HepG2 (cell line): ENCODE measurements around the gene TBC1D20. TPM values are rescaled to one million over a fixed set of nuclear protein-coding genes. Genes with fewer than 3 reads are reported as not detected.

Experiments
- FOXK1 ChIP-seq: sonication (generic); formaldehyde crosslinking; IDR thresholded peaks from 2 replicates; pipeline ENCODE4 v1.4.0; 2020; ENCODE audit warnings: low read depth, missing genetic modification reagents, borderline replicate concordance
- FOXK2 ChIP-seq: fragments of 450-650 bp; IDR thresholded peaks from 2 replicates; pipeline ENCODE4 v1.6.1; 2016
- HCFC1 ChIP-seq: fragments of 150-350 bp; IDR thresholded peaks from 2 replicates; pipeline ENCODE4 v1.6.1; 2014; ENCODE audit warnings: low read depth, low read length
- HNF4G ChIP-seq, 2 experiments: sonication (generic) in 1 of 2; formaldehyde crosslinking in 1 of 2; IDR thresholded peaks; 2 replicates each; pipeline versions ENCODE4 v1.4.0 to v1.6.1; 2011 to 2020; ENCODE audit warnings: borderline replicate concordance in 2 of 2, low read depth in 2 of 2, mild to moderate bottlenecking in 2 of 2, low read length in 1 of 2, missing genetic modification reagents in 1 of 2, moderate library complexity in 1 of 2
- MED13 ChIP-seq: sonication (generic); formaldehyde crosslinking; IDR thresholded peaks from 2 replicates; pipeline ENCODE4 v1.5.0; 2020; ENCODE audit warnings: missing genetic modification reagents
- MIER3 ChIP-seq: IDR thresholded peaks from 2 replicates; pipeline ENCODE4 v1.6.1; 2016; ENCODE audit warnings: missing compliant biosample characterization, borderline replicate concordance
- PCBP2 ChIP-seq: fragments of 200-400 bp; formaldehyde crosslinking; optimal IDR thresholded peaks from 2 replicates; pipeline ENCODE3; 2018; ENCODE audit warnings: low read length, low read depth; ENCODE audit not compliant: poor library complexity, severe bottlenecking
- PPARG ChIP-seq: conservative IDR thresholded peaks from 2 replicates; pipeline ENCODE4 v1.6.1; 2016; ENCODE audit warnings: missing biosample characterization, missing genetic modification reagents
- SATB2 ChIP-seq: sonication (generic); formaldehyde crosslinking; IDR thresholded peaks from 2 replicates; pipeline ENCODE4 v1.5.0; 2020; ENCODE audit warnings: missing genetic modification reagents
- SNAI1 ChIP-seq: sonication (generic); formaldehyde crosslinking; IDR thresholded peaks from 2 replicates; pipeline ENCODE4 v1.5.0; 2020; ENCODE audit warnings: mild to moderate bottlenecking, missing genetic modification reagents, borderline replicate concordance
- SP140L ChIP-seq: sonication (generic); formaldehyde crosslinking; IDR thresholded peaks from 2 replicates; pipeline ENCODE4 v1.4.0; 2020; ENCODE audit warnings: missing genetic modification reagents, borderline replicate concordance
- STAG1 ChIP-seq: sonication (generic); formaldehyde crosslinking; IDR thresholded peaks from 2 replicates; pipeline ENCODE4 v1.4.0; 2020; ENCODE audit warnings: missing genetic modification reagents
- ZNF143 ChIP-seq: sonication (generic); formaldehyde crosslinking; IDR thresholded peaks from 2 replicates; pipeline ENCODE4 v1.4.0; 2020; ENCODE audit warnings: missing genetic modification reagents
- ZNF570 ChIP-seq: sonication (generic); formaldehyde crosslinking; IDR thresholded peaks from 2 replicates; pipeline ENCODE4 v1.4.0; 2020; ENCODE audit warnings: mild to moderate bottlenecking, missing genetic modification reagents, borderline replicate concordance
- ZNF572 ChIP-seq: sonication (generic); formaldehyde crosslinking; IDR thresholded peaks from 2 replicates; pipeline ENCODE4 v1.5.1; 2020; ENCODE audit warnings: mild to moderate bottlenecking, missing genetic modification reagents
- ZNF768 ChIP-seq: sonication (generic); formaldehyde crosslinking; IDR thresholded peaks from 2 replicates; pipeline ENCODE4 v1.4.0; 2020; ENCODE audit warnings: missing genetic modification reagents
- ZSCAN25 ChIP-seq: sonication (generic); formaldehyde crosslinking; IDR thresholded peaks from 2 replicates; pipeline ENCODE4 v1.8.0; 2022; ENCODE audit warnings: mild to moderate bottlenecking, missing genetic modification reagents
- ZSCAN9 ChIP-seq: IDR thresholded peaks from 2 replicates; pipeline ENCODE4 v1.6.1; 2016; ENCODE audit warnings: borderline replicate concordance
- polyA plus RNA-seq, 8 experiments: library from polyadenylated mRNA; depleted of rRNA in 3 of 8; stranded (reverse) in 7 of 8; unstranded in 1 of 8; fragments of >200 nt; fragmentation: Illumina TruSeq in 4 of 8; extraction: Trizol in 4 of 8; gene quantifications; 2 replicates each; pipeline versions ENCODE4 v1.2.1 to v1.2.3, GENCODE V29; 2011 to 2016; ENCODE audit warnings: low read depth in 4 of 8, missing spikeins in 1 of 8, mixed read lengths in 1 of 8; ENCODE audit not compliant: insufficient read depth in 1 of 8
- total RNA-seq, 5 experiments: library from RNA; depleted of rRNA; stranded (reverse); fragments of >200 nt; fragmentation: Illumina TruSeq; extraction: Trizol; gene quantifications; 2 replicates each; pipeline ENCODE4 v1.2.3, GENCODE V29; 2016; ENCODE audit warnings: low read depth in 1 of 5
- TF ChIP-seq, protein P1 (sequence below): sonication (generic); formaldehyde crosslinking; IDR thresholded peaks from 2 replicates; pipeline ENCODE4 v1.8.0; 2022; ENCODE audit warnings: missing genetic modification reagents, mild to moderate bottlenecking, borderline replicate concordance
- TF ChIP-seq, protein P2 (sequence below): sonication (generic); formaldehyde crosslinking; IDR thresholded peaks from 2 replicates; pipeline ENCODE4 v1.4.0; 2020; ENCODE audit warnings: missing genetic modification reagents
- TF ChIP-seq, protein P3 (sequence below): sonication (generic); formaldehyde crosslinking; IDR thresholded peaks from 2 replicates; pipeline ENCODE4 v1.5.0; 2020; ENCODE audit warnings: mild to moderate bottlenecking, missing genetic modification reagents

TBC1D20 gene
- total and polyA plus RNA-seq, 2 of the 13 experiments (the other 11 are each of a cell fraction or from before 2014, with no cell fraction given) = 36.6 to 47.1 TPM

DNA sequence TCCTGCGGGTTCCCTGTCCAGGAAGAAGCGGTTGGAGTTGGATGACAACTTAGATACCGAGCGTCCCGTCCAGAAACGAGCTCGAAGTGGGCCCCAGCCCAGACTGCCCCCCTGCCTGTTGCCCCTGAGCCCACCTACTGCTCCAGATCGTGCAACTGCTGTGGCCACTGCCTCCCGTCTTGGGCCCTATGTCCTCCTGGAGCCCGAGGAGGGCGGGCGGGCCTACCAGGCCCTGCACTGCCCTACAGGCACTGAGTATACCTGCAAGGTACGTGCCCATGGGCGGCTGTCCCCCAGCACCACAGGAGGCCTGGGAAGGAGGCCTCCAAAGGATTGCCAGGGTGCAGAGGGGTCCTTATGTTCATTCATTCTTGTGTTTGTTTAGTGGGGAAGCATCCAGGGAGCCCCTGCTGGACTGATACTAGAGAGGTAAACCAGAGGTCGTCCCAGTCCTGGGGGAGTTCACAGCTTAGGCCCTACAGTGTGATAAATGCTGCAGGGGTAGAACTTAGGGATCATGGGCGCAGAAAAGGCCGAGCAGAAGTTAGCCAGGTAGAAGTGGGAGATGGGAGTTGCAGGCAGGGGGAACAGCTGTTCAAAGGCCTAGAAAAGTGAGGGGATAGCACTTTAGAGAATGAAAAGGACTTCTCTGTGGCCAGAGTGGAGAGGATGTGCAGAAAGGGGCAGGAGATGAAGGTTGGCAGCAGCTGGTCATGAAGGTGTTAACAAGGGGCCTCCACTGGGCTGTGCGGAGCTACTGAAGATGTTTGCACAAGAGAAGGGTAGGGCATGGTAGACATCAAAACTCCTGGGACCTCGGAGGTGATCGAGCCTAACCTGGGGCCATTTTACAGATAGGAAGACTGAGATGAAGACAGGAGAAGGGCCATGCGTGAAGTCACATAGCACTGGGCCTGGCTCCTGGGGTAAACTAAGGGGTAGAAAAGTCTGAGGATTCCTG, 74.0 kb downstream of the TBC1D20 start (continued):
- TF ChIP-seq, protein P1, sequence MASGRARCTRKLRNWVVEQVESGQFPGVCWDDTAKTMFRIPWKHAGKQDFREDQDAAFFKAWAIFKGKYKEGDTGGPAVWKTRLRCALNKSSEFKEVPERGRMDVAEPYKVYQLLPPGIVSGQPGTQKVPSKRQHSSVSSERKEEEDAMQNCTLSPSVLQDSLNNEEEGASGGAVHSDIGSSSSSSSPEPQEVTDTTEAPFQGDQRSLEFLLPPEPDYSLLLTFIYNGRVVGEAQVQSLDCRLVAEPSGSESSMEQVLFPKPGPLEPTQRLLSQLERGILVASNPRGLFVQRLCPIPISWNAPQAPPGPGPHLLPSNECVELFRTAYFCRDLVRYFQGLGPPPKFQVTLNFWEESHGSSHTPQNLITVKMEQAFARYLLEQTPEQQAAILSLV (CRISPR knock-in tag) = no peak
- TF ChIP-seq ZSCAN25 (CRISPR knock-in tag) (no peak), FOXK2 (no peak), MIER3 (CRISPR knock-in tag) (no peak), HCFC1 (no peak), MED13 (CRISPR knock-in tag) (no peak), HNF4G (IDR thresholded peaks at IDR 0.05; ENCODE audit: borderline replicate concordance, low read depth, low read length) (no peak), HNF4G (CRISPR knock-in tag; IDR thresholded peaks at IDR 0.05; ENCODE audit: borderline replicate concordance, low read depth) (0 out of 2 replicates have a peak, but pooled peaks have one; percentile 18), SNAI1 (CRISPR knock-in tag) (no peak), ZNF572 (CRISPR knock-in tag) (no peak), PCBP2 (no peak), ZNF143 (CRISPR knock-in tag) (no peak), FOXK1 (CRISPR knock-in tag) (no peak), ZNF768 (peak; percentile 40; the same call in 1 of the 2 replicates), SP140L (no peak), ZSCAN9 (CRISPR knock-in tag) (no peak), PPARG (CRISPR knock-in tag) (no peak), STAG1 (CRISPR knock-in tag) (no peak), ZNF570 (CRISPR knock-in tag) (no peak), SATB2 (CRISPR knock-in tag) (no peak)
- TF ChIP-seq, protein P2, sequence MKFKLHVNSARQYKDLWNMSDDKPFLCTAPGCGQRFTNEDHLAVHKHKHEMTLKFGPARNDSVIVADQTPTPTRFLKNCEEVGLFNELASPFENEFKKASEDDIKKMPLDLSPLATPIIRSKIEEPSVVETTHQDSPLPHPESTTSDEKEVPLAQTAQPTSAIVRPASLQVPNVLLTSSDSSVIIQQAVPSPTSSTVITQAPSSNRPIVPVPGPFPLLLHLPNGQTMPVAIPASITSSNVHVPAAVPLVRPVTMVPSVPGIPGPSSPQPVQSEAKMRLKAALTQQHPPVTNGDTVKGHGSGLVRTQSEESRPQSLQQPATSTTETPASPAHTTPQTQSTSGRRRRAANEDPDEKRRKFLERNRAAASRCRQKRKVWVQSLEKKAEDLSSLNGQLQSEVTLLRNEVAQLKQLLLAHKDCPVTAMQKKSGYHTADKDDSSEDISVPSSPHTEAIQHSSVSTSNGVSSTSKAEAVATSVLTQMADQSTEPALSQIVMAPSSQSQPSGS (CRISPR knock-in tag) = no peak
- TF ChIP-seq, protein P3, sequence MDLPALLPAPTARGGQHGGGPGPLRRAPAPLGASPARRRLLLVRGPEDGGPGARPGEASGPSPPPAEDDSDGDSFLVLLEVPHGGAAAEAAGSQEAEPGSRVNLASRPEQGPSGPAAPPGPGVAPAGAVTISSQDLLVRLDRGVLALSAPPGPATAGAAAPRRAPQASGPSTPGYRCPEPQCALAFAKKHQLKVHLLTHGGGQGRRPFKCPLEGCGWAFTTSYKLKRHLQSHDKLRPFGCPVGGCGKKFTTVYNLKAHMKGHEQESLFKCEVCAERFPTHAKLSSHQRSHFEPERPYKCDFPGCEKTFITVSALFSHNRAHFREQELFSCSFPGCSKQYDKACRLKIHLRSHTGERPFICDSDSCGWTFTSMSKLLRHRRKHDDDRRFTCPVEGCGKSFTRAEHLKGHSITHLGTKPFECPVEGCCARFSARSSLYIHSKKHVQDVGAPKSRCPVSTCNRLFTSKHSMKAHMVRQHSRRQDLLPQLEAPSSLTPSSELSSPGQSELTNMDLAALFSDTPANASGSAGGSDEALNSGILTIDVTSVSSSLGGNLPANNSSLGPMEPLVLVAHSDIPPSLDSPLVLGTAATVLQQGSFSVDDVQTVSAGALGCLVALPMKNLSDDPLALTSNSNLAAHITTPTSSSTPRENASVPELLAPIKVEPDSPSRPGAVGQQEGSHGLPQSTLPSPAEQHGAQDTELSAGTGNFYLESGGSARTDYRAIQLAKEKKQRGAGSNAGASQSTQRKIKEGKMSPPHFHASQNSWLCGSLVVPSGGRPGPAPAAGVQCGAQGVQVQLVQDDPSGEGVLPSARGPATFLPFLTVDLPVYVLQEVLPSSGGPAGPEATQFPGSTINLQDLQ (CRISPR knock-in tag) = no peak
